ENCODE data around the gene RNF224. TPM values are rescaled to one million over a fixed set of nuclear protein-coding genes. Genes with fewer than 3 reads are reported as not detected.

RNF224 gene
- total RNA-seq, 1 experiment from 2014 or later = not detected

GRCh38 chr9:137232510-137232909 is 5.2 kb downstream of the RNF224 start:
- intact Hi-C loops (cut with micrococcal nuclease; ENCODE audit: unreplicated experiment) = no loop called here
- H3K4me1 ChIP-seq (ENCODE audit: insufficient read depth, low read length, poor library complexity, severe bottlenecking) = peaks cover 10% of the 10 kb centered on the region
- TF ChIP-seq EZH2 (IDR thresholded peaks at IDR 0.05; ENCODE audit: borderline replicate concordance, low read depth, low read length, poor library complexity, severe bottlenecking) (no peak), CTCF (conservative IDR thresholded peaks at IDR 0.05; ENCODE audit: low read depth, low read length) (no peak)
- H3K9me3 ChIP-seq (ENCODE audit: low read depth, low read length, poor library complexity, severe bottlenecking) = no peaks in the 10 kb centered on the region
- CTCF ChIA-PET = interaction anchor here (0.6 kb wide), 1 partner anchor 9 kb away, joined by 9 read pairs; no protein-coding TSS in a partner anchor
- POLR2A ChIA-PET (ENCODE audit: low non-redundant PET) = no interaction called here
- H3K27ac ChIP-seq (ENCODE audit: low read depth, low read length, poor library complexity, severe bottlenecking) = no peak overlapping the region
- BruUV-seq (replicated peaks) = no TSS peak
- H3K36me3 ChIP-seq (ENCODE audit: insufficient read depth, low read length, poor library complexity, severe bottlenecking) = no peaks in the 10 kb centered on the region
- H3K27me3 ChIP-seq (replicated peaks; ENCODE audit: insufficient read depth, low read depth, low read length, poor library complexity) = no peaks in the 10 kb centered on the region
- H3K4me3 ChIP-seq (ENCODE audit: low read depth, low read length, poor library complexity, severe bottlenecking) = no peak overlapping the region
- no peak for DNase-seq (ENCODE audit: low spot score)

GRCh38 chr9:137233143-137233980 is 6.1 kb downstream of the RNF224 start:
- CTCF ChIA-PET = no interaction called here
- no peak for DNase-seq (ENCODE audit: low spot score)
- no peak overlapping the region for H3K27ac ChIP-seq (ENCODE audit: low read depth, low read length, poor library complexity, severe bottlenecking)
- no TSS peak for BruUV-seq (replicated peaks)
- POLR2A ChIA-PET (ENCODE audit: low non-redundant PET) = no interaction called here
- no peaks in the 10 kb centered on the region for H3K36me3 ChIP-seq (ENCODE audit: insufficient read depth, low read length, poor library complexity, severe bottlenecking)
- H3K27me3 ChIP-seq (replicated peaks; ENCODE audit: insufficient read depth, low read depth, low read length, poor library complexity) = no peaks in the 10 kb centered on the region
- H3K4me3 ChIP-seq (ENCODE audit: low read depth, low read length, poor library complexity, severe bottlenecking) = no peak overlapping the region
- no peaks in the 10 kb centered on the region for H3K9me3 ChIP-seq (ENCODE audit: low read depth, low read length, poor library complexity, severe bottlenecking)
- intact Hi-C loops (cut with micrococcal nuclease; ENCODE audit: unreplicated experiment) = no loop called here
- H3K4me1 ChIP-seq (ENCODE audit: insufficient read depth, low read length, poor library complexity, severe bottlenecking) = peaks cover 14% of the 10 kb centered on the region
- TF ChIP-seq CTCF (conservative IDR thresholded peaks at IDR 0.05; ENCODE audit: low read depth, low read length) = no peak
- no peak for TF ChIP-seq EZH2 (IDR thresholded peaks at IDR 0.05; ENCODE audit: borderline replicate concordance, low read depth, low read length, poor library complexity, severe bottlenecking)

- Histone ChIP-seq H3K27ac (ENCODE audit: low read depth, low read length, poor library complexity, severe bottlenecking) (no peak overlapping the region), H3K27me3 (replicated peaks; ENCODE audit: insufficient read depth, low read depth, low read length, poor library complexity) (no peaks in the 10 kb centered on the region), H3K9me3 (ENCODE audit: low read depth, low read length, poor library complexity, severe bottlenecking) (no peaks in the 10 kb centered on the region), H3K4me3 (ENCODE audit: low read depth, low read length, poor library complexity, severe bottlenecking) (no peak overlapping the region), H3K4me1 (ENCODE audit: insufficient read depth, low read length, poor library complexity, severe bottlenecking) (peaks cover 17% of the 10 kb centered on the region), H3K36me3 (ENCODE audit: insufficient read depth, low read length, poor library complexity, severe bottlenecking) (no peaks in the 10 kb centered on the region)
- POLR2A ChIA-PET (ENCODE audit: low non-redundant PET) = interaction anchor here (0.6 kb wide), 1 partner anchor 147 kb away, joined by 4 read pairs; the partner anchor contains the start of gene MAN1B1
- TF ChIP-seq CTCF (conservative IDR thresholded peaks at IDR 0.05; ENCODE audit: low read depth, low read length) = no peak
- TF ChIP-seq EZH2 (IDR thresholded peaks at IDR 0.05; ENCODE audit: borderline replicate concordance, low read depth, low read length, poor library complexity, severe bottlenecking) = no peak
- no TSS peak for BruUV-seq (replicated peaks)
- CTCF ChIA-PET = interaction anchor here (0.9 to 1.6 kb wide), 2 partner anchors 11 to 147 kb away, joined by 3 read pairs; partner anchors contain the start of gene MAN1B1
- intact Hi-C loops (cut with micrococcal nuclease; ENCODE audit: unreplicated experiment) = no loop called here
- DNase-seq (ENCODE audit: low spot score) = no peak
Observed at GRCh38 chr9:137234055-137234697, 6.9 kb downstream of the RNF224 start.

Data from A673 (cell line).